Upper lobe of left lung (tissue), 4 donors: ENCODE results near the gene FADS6.

Source experiments
- POLR2A ChIP-seq, 4 donors: fragments of 450-650 bp; IDR thresholded peaks; one replicate each; pipeline ENCODE4 v1.5.1; 2016 to 2017; ENCODE audit warnings: antibody characterized with exemption in 4 of 4, mild to moderate bottlenecking in 2 of 4
- POLR2AphosphoS5 ChIP-seq, 2 donors: sonication (generic); formaldehyde crosslinking; IDR thresholded peaks; one replicate each; pipeline ENCODE4 v1.5.1; 2017; ENCODE audit warnings: antibody characterized with exemption in 2 of 2
- TF ChIP-seq, protein P1 (sequence below), 6 experiments: fragments of 450-650 bp in 4 of 6; fragments of 200-600 bp in 2 of 6; sonication (generic) in 2 of 6; IDR thresholded peaks; one replicate each; pipeline ENCODE4 v1.5.1; 2016 to 2019; ENCODE audit warnings: antibody characterized with exemption in 6 of 6

- TF ChIP-seq, protein P1, sequence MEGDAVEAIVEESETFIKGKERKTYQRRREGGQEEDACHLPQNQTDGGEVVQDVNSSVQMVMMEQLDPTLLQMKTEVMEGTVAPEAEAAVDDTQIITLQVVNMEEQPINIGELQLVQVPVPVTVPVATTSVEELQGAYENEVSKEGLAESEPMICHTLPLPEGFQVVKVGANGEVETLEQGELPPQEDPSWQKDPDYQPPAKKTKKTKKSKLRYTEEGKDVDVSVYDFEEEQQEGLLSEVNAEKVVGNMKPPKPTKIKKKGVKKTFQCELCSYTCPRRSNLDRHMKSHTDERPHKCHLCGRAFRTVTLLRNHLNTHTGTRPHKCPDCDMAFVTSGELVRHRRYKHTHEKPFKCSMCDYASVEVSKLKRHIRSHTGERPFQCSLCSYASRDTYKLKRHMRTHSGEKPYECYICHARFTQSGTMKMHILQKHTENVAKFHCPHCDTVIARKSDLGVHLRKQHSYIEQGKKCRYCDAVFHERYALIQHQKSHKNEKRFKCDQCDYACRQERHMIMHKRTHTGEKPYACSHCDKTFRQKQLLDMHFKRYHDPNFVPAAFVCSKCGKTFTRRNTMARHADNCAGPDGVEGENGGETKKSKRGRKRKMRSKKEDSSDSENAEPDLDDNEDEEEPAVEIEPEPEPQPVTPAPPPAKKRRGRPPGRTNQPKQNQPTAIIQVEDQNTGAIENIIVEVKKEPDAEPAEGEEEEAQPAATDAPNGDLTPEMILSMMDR (IDR thresholded peaks at IDR 0.05), result no peak
- TF ChIP-seq POLR2A (IDR thresholded peaks at IDR 0.05) (no peak), POLR2AphosphoS5 (IDR thresholded peaks at IDR 0.05) (no peak)
Observed at GRCh38 chr17:74861662-74862107, 31.7 kb downstream of the FADS6 start.
